Fibroblast of the aortic adventitia (primary cell): Measurements from ENCODE around the gene MRPS18B. TPM values are rescaled to one million over a fixed set of nuclear protein-coding genes. Genes with fewer than 3 reads are reported as not detected.
A peak's percentile ranks its signal among the peaks of the same experiment; 100 is the strongest.
"Not testable (repeated sequence)": the region's sequence is repeated elsewhere in the genome, so short reads cannot be mapped to it uniquely, and the experiment has no call there.

Experiments
- DNase-seq: peaks from one replicate; pipeline ENCODE4 v3.0.0-alpha.2; 2010; ENCODE audit warnings: low read depth
- H3K4me3 ChIP-seq: 2 replicates; pipeline ENCODE4 v1.5.1; 2011; ENCODE audit warnings: low read depth, mild to moderate bottlenecking, control low read depth, low read length, moderate library complexity
- total RNA-seq: library from RNA; depleted of rRNA; stranded (reverse); fragments of >200 nt; gene quantifications from 2 replicates; pipeline ENCODE4 v1.2.3, GENCODE V29; 2012; ENCODE audit warnings: low replicate concordance
- TF ChIP-seq, protein P1 (sequence below): IDR thresholded peaks from 2 replicates; pipeline ENCODE4 v1.5.1; 2011; ENCODE audit warnings: mild to moderate bottlenecking, low read length, control low read depth, inconsistent platforms; ENCODE audit not compliant: insufficient read depth

The MRPS18B gene
- total RNA-seq, 1 donor: 110 TPM

DNA sequence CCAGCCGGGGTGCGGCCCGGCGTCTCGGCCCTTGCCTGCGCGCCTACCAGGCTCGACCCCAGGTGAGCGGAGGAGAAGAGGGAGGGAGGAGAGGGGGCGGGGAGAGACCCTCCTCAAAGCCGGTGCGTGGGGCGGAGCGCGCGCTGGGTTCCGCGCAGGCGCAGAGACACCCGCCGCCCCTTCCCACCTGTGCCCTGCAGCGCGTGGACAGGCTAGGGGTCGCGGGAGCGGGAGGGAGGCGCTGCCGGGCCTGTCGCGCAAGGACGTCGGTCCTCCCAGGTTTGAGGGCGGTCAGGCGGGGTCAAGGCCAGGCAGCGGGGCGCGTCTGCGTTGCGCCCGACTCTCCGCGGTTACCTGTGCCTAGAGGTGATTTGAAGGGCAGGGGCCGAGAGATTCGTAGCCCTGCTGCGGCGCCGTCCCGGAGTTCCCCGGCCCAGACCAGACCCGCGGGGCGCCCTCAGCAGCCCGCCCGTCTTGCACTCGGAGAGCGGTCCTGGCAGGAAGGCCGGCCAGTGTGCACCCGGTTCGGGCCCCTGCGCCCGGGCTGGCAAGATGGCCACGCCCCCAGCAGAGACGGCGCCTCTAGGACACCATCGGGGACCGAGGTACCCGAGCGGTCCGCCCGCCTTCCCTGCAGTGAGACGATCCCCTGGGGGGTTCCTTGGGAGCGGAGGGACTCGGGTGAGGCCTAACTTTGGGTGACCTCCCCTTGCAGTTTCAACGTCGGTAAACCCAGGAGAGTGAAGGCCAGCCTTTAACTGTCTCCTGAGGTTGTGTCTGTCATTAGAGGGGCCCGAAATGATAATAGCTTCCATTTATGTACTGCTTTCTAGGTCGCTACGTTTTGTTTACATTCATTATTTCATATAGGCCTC lies 29.8 kb downstream of the MRPS18B start:
- DNase-seq: peak; percentile 25
- peak overlapping the region; percentile 91 for H3K4me3 ChIP-seq
- TF ChIP-seq, protein P1, sequence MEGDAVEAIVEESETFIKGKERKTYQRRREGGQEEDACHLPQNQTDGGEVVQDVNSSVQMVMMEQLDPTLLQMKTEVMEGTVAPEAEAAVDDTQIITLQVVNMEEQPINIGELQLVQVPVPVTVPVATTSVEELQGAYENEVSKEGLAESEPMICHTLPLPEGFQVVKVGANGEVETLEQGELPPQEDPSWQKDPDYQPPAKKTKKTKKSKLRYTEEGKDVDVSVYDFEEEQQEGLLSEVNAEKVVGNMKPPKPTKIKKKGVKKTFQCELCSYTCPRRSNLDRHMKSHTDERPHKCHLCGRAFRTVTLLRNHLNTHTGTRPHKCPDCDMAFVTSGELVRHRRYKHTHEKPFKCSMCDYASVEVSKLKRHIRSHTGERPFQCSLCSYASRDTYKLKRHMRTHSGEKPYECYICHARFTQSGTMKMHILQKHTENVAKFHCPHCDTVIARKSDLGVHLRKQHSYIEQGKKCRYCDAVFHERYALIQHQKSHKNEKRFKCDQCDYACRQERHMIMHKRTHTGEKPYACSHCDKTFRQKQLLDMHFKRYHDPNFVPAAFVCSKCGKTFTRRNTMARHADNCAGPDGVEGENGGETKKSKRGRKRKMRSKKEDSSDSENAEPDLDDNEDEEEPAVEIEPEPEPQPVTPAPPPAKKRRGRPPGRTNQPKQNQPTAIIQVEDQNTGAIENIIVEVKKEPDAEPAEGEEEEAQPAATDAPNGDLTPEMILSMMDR: no peak

DNA sequence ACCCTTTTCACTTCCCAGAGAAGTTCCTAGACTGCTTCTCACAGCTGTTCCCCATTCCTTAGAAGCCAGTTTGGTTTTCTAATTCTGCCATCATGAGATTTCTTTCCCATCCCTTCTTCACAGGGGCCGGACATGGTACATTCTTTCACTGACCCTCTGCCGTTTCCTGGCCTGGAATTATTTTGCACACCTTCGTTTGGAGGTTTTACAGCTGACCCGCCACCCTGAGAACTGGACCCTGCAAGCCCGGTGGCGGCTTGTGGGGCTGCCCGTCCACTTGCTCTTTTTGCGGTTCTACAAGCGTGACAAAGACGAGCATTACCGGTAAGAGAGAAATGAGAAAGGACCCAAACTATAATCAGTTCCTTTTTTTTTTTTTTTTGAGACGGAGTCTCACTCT lies 33.5 kb downstream of the MRPS18B start:
- TF ChIP-seq, protein P1: no peak
- no peak for DNase-seq
- H3K4me3 ChIP-seq: no peak overlapping the region

DNA sequence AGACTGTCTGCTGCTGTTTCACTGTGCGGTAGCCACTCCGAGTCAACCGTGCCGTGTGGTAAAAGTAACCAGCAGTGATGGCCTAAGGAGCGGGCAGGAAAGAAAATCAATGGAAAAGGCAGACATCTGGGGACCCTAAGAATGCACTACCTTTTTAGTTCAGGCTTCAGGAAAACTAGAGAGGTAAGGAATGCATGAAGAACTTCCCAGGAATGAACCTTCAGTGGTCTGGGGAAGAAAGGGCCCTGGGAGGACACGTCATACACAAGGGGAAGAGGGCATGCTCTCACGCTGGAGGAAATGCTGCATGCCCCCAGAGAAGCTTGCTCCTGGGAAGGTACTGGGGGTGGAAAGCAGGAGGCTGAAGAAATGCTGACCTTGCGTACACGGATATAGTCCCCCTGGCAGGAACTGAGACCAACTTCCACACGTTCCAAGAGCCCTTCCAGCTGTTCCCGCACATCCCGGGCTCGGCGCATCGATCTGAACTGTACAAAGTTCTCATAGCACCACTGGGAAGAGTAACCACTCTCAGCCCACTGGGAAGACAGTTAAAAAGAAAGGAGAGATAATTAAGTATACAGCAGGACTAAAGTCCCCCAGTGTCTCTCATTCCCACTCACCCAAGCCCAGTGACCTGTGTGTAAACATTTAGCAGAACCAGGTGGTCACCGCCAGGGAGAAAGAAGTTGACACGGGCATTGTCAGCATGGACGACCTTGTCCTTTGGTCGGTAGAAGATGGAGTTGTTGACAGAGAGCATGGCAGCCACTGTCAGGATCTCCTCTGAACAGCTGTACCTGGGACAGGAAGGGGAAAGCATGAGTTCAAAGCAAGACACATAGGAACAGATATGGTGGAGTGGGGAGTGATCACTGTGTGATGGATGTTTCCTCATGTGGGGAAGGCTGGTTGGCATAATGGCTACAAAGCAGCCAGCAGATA lies 37.4 kb downstream of the MRPS18B start:
- TF ChIP-seq, protein P1: no peak
- no peak for DNase-seq
- H3K4me3 ChIP-seq: no peak overlapping the region

DNA sequence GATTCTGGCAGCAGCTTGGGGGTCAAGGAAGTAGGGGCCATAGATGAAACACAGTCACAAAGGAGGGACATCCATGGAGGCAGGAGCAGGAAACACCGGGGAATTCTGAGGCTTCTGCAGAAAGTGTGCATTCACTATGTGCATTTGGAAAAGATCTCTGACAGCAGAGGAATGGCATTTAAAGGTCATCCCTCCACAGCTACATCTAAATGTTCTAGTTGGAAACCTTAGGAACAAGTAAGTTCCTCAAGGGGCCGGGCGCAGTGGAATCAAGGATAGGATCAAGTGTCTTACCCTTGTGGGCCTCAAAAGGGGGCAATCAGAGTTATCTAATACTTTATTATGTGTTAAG lies 38.1 kb downstream of the MRPS18B start:
- H3K4me3 ChIP-seq: no peak overlapping the region
- no peak for DNase-seq
- TF ChIP-seq, protein P1: no peak

DNA sequence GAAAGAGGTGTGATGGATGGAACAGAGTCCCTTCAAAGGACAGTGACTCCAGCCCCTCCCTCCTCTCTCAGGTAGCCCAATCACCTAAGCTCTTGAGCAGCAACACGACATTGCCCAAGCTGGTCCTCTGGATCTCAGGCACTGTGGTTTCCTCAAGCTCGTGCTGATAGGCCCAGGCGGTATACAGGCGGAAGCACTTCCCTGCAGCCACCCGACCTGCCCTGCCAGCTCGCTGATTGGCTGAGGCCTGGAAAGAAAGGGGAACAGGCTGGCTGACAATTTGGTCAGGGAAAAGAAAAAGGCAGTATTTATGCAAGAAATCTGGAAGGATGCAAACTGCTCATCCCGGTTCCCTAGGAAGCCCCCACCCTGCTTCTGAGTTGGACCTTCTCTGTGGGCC lies 38.9 kb downstream of the MRPS18B start:
- no peak for DNase-seq
- no peak overlapping the region for H3K4me3 ChIP-seq
- TF ChIP-seq, protein P1: no peak

DNA sequence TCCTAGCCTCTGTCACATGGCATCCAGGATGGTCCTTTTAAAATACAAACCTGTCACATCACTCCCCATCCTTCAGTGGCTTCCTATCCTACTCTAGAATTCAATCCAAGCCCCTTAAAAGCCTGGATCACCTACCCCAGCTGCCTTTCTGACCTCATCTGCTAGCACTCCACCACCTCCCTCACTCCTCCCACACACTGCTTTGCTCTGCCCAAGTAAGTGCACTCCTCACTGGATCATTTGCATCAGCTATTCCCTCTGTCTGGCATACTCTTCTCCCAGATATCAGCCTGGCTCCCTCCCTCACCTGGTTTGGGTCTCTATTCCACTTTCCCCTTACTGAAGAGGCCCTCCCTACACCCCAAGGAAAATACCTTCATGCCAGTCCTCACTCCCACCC lies 39.8 kb downstream of the MRPS18B start:
- TF ChIP-seq, protein P1: no peak
- H3K4me3 ChIP-seq: no peak overlapping the region
- no peak for DNase-seq

DNA sequence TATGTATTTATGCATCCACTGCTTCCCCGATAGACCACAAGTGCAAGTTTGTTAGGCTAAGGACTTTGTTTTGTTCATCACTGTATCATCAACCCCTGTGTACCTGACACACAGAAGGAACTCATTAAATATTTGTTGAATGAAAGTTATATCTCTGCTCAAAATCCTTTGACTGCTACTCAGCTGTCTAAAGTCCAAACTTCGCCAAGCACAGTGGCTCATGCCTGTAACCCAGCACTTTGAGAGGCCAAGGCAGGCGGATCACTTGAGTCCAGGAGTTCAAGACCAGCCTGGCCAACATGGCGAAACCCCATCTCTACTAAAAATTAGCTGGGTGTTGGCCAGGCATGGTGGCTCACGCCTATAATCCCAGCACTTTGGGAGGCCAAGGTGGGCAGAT lies 40.3 kb downstream of the MRPS18B start:
- DNase-seq, H3K4me3 ChIP-seq: not testable (repeated sequence)
